NCI-H2196 (cell line): Measurements from ENCODE around the gene FREM1.
A peak's percentile ranks its signal among the peaks of the same experiment; 100 is the strongest.
"Not testable (repeated sequence)": the region's sequence is repeated elsewhere in the genome, so short reads cannot be mapped to it uniquely, and the experiment has no call there.

Source experiments
- DNase-seq: peaks from one replicate; lab custom pipeline; 2025; ENCODE audit not compliant: unreplicated experiment; lab: John Stamatoyannopoulos, UW

FREM1 gene

GRCh38 chr9:14909961-14910805 lies at the start of gene FREM1:
TSS of gene FREM1 (minus strand) at chr9:14910428. CDS start at chr9:14868977, 41,451 bp downstream.
- DNase-seq = peak; percentile 23

GRCh38 chr9:14958989-14959388 lies 48.8 kb upstream of the FREM1 start:
- DNase-seq = no peak

GRCh38 chr9:14957109-14957508 lies 46.9 kb upstream of the FREM1 start:
- no peak for DNase-seq

- DNase-seq = no peak
Measured at GRCh38 chr9:14956208-14956607, 46.0 kb upstream of the FREM1 start.

GRCh38 chr9:14945351-14945750 lies 35.1 kb upstream of the FREM1 start:
- DNase-seq = no peak

- peak; percentile 50 for DNase-seq
Measured at GRCh38 chr9:14941501-14942405, 31.5 kb upstream of the FREM1 start.

- DNase-seq = no peak
Measured at GRCh38 chr9:14939378-14939777, 29.1 kb upstream of the FREM1 start.

GRCh38 chr9:14937216-14937615 lies 27.0 kb upstream of the FREM1 start:
- no peak for DNase-seq

GRCh38 chr9:14936491-14936890 lies 26.3 kb upstream of the FREM1 start:
- no peak for DNase-seq

- no peak for DNase-seq
Measured at GRCh38 chr9:14935964-14936363, 25.7 kb upstream of the FREM1 start.

GRCh38 chr9:14935106-14935751 lies 25.0 kb upstream of the FREM1 start:
- DNase-seq = no peak

- DNase-seq = no peak
Measured at GRCh38 chr9:14932641-14933040, 22.4 kb upstream of the FREM1 start.

GRCh38 chr9:14932231-14932630 lies 22.0 kb upstream of the FREM1 start:
- DNase-seq = no peak

GRCh38 chr9:14926941-14927624 lies 16.9 kb upstream of the FREM1 start:
- DNase-seq = no peak

GRCh38 chr9:14924230-14925219 lies 14.3 kb upstream of the FREM1 start:
- DNase-seq = no peak

- no peak for DNase-seq
Measured at GRCh38 chr9:14923701-14924100, 13.5 kb upstream of the FREM1 start.

- not testable (repeated sequence) for DNase-seq
Measured at GRCh38 chr9:14920805-14921204, 10.6 kb upstream of the FREM1 start.

GRCh38 chr9:14913366-14913765 lies 3.1 kb upstream of the FREM1 start:
- DNase-seq = no peak

GRCh38 chr9:14912859-14913258 lies 2.6 kb upstream of the FREM1 start:
- no peak for DNase-seq

- DNase-seq = no peak
Measured at GRCh38 chr9:14911046-14911445, 818 bp upstream of the FREM1 start.
